Astrocyte (in vitro differentiated cells and primary cell): Measurements from ENCODE around the gene ACHE. TPM values are rescaled to one million over a fixed set of nuclear protein-coding genes. Genes with fewer than 3 reads are reported as not detected.
"Not testable (repeated sequence)": the region's sequence is repeated elsewhere in the genome, so short reads cannot be mapped to it uniquely, and the experiment has no call there.

Source experiments
- DNase-seq: peaks from one replicate; pipeline ENCODE4 v3.0.0-alpha.2; 2010; ENCODE audit warnings: low read depth
- FAIRE-seq: peaks from 2 replicates; lab custom pipeline; 2011; peaks lifted over from hg19 to GRCh38; lab: Jason Lieb, UNC
- H2AFZ ChIP-seq: 2 replicates; pipeline ENCODE4 v1.6.0; 2012; ENCODE audit warnings: low read depth, low read length, inconsistent platforms
- H3K27ac ChIP-seq: 2 replicates; pipeline ENCODE4 v1.5.1; 2011; ENCODE audit warnings: low read depth, low read length, inconsistent platforms
- H3K27me3 ChIP-seq: 2 replicates; pipeline ENCODE4 v1.6.0; 2011; ENCODE audit warnings: low read length, inconsistent platforms; ENCODE audit not compliant: insufficient read depth
- H3K36me3 ChIP-seq: 2 replicates; pipeline ENCODE4 v1.5.1; 2011; ENCODE audit warnings: low read length, inconsistent platforms; ENCODE audit not compliant: insufficient read depth
- H3K4me1 ChIP-seq: 2 replicates; pipeline ENCODE4 v1.5.1; 2011; ENCODE audit warnings: low read length, inconsistent platforms; ENCODE audit not compliant: insufficient read depth
- H3K4me2 ChIP-seq: 2 replicates; pipeline ENCODE4 v1.6.0; 2012; ENCODE audit warnings: low read length, inconsistent platforms
- H3K4me3 ChIP-seq: 2 replicates; pipeline ENCODE4 v1.5.1; 2011; ENCODE audit warnings: low read depth, mild to moderate bottlenecking, low read length, inconsistent platforms; ENCODE audit not compliant: insufficient read depth
- H3K79me2 ChIP-seq: 2 replicates; pipeline ENCODE4 v1.6.0; 2012; ENCODE audit warnings: mild to moderate bottlenecking, low read length, inconsistent platforms; ENCODE audit not compliant: insufficient read depth
- H3K9ac ChIP-seq: 2 replicates; pipeline ENCODE4 v1.6.0; 2012; ENCODE audit warnings: mild to moderate bottlenecking, low read length, inconsistent platforms
- H3K9me3 ChIP-seq: 2 replicates; pipeline ENCODE4 v1.5.1; 2012; ENCODE audit warnings: low read depth, mild to moderate bottlenecking, low read length, inconsistent platforms; ENCODE audit not compliant: insufficient read depth
- H4K20me1 ChIP-seq: 2 replicates; pipeline ENCODE4 v1.6.0; 2012; ENCODE audit warnings: low read length, inconsistent platforms; ENCODE audit not compliant: insufficient read depth
- H3K27ac Mint-ChIP-seq: one replicate; pipeline ENCODE4 v1.8.0; 2021; ENCODE audit warnings: mild to moderate bottlenecking, mixed read lengths; ENCODE audit not compliant: unreplicated experiment
- H3K27me3 Mint-ChIP-seq: one replicate; pipeline ENCODE4 v1.8.0; 2021; ENCODE audit warnings: low read depth, mixed read lengths; ENCODE audit not compliant: unreplicated experiment
- H3K36me3 Mint-ChIP-seq: one replicate; pipeline ENCODE4 v1.8.0; 2021; ENCODE audit warnings: low read depth, mixed read lengths; ENCODE audit not compliant: unreplicated experiment
- H3K4me1 Mint-ChIP-seq: one replicate; pipeline ENCODE4 v1.8.0; 2021; ENCODE audit warnings: low read depth, mixed read lengths; ENCODE audit not compliant: unreplicated experiment
- H3K4me3 Mint-ChIP-seq: one replicate; pipeline ENCODE4 v1.8.0; 2021; ENCODE audit warnings: mild to moderate bottlenecking, moderate library complexity, mixed read lengths; ENCODE audit not compliant: unreplicated experiment
- H3K9me3 Mint-ChIP-seq: one replicate; pipeline ENCODE4 v1.8.0; 2021; ENCODE audit warnings: mild to moderate bottlenecking, mixed read lengths; ENCODE audit not compliant: unreplicated experiment
- CTCF ChIP-seq: IDR thresholded peaks from 2 replicates; pipeline ENCODE4 v1.5.1; 2011; ENCODE audit warnings: low read depth, mild to moderate bottlenecking, inconsistent platforms, low read length, moderate library complexity; ENCODE audit not compliant: insufficient read depth
- EZH2 ChIP-seq: IDR thresholded peaks from 2 replicates; pipeline ENCODE4 v1.6.1; 2012; ENCODE audit warnings: mild to moderate bottlenecking, low read length, inconsistent platforms; ENCODE audit not compliant: insufficient read depth
- total RNA-seq: library from RNA; stranded (reverse); gene quantifications from 2 replicates; pipeline ENCODE4 v1.2.1, GENCODE V29; 2021

The ACHE gene
- total RNA-seq, 1 donor from 2014 or later, result 18.9 TPM

DNA sequence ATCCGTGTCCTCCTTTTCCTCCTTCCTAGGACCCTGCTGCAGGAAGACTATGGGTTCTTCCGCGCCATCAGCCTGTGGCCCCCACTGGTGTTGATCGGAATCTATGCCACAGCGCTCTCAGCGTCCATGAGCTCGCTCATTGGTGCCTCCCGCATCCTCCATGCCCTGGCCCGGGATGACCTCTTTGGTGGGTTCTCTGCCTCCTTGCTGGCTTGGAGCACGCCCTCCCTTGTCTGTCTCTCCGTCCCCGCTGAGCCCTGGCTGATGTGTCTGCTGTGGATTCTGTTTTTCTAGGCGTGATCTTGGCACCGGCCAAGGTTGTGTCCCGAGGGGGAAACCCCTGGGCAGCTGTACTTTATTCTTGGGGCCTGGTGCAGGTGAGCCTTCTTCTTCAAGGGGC is 35.8 kb downstream of the ACHE start:
- peaks cover 6% of the 10 kb centered on the region for H3K4me1 Mint-ChIP-seq

DNA sequence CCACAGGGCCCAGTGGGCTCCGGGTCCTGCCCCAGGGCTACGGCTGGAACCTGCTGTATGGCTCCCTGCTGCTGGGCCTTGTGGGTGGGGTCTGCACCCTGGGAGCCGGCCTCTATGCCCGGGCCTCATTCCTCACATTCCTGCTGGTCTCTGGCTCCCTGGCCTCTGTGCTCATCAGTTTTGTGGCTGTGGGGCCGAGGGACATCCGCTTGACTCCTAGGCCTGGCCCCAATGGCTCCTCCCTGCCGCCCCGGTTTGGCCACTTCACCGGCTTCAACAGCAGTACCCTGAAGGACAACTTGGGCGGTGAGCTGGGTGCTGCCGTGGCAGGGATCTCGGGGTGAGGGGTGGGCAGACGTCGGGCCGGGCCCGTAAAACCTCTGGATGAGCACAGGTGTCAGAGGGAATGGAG is 38.8 kb downstream of the ACHE start:
- no peak overlapping the region for H3K4me3 Mint-ChIP-seq
- Histone ChIP-seq H2AFZ (no peak overlapping the region), H3K79me2 (peaks cover 16% of the 10 kb centered on the region), H3K27me3 (no peaks in the 10 kb centered on the region), H3K4me2 (no peak overlapping the region), H3K36me3 (peaks cover 5% of the 10 kb centered on the region), H3K4me1 (peaks cover 10% of the 10 kb centered on the region), H3K9me3 (no peaks in the 10 kb centered on the region), H3K9ac (no peak overlapping the region), H3K4me3 (no peak overlapping the region), H3K27ac (no peak overlapping the region), H4K20me1 (peaks cover 20% of the 10 kb centered on the region)
- H3K36me3 Mint-ChIP-seq, result peaks cover 12% of the 10 kb centered on the region
- no peak overlapping the region for H3K27ac Mint-ChIP-seq
- no peaks in the 10 kb centered on the region for H3K9me3 Mint-ChIP-seq
- H3K27me3 Mint-ChIP-seq, result no peaks in the 10 kb centered on the region
- DNase-seq (no peak), FAIRE-seq (no peak)
- TF ChIP-seq EZH2, result no peak
- H3K4me1 Mint-ChIP-seq, result peaks cover 6% of the 10 kb centered on the region

More for the DNA sequence above, 35.8 kb downstream of the ACHE start:
- no peak overlapping the region for H3K4me3 Mint-ChIP-seq
- Histone ChIP-seq H3K27ac (no peak overlapping the region), H3K79me2 (no peaks in the 10 kb centered on the region), H3K27me3 (no peaks in the 10 kb centered on the region), H3K4me2 (no peak overlapping the region), H4K20me1 (peaks cover 14% of the 10 kb centered on the region), H3K9ac (no peak overlapping the region), H2AFZ (no peak overlapping the region), H3K4me3 (no peak overlapping the region), H3K9me3 (no peaks in the 10 kb centered on the region), H3K36me3 (peaks cover 5% of the 10 kb centered on the region), H3K4me1 (peaks cover 5% of the 10 kb centered on the region)
- H3K27ac Mint-ChIP-seq, result no peak overlapping the region
- no peak for FAIRE-seq
- H3K36me3 Mint-ChIP-seq, result peaks cover 23% of the 10 kb centered on the region
- no peaks in the 10 kb centered on the region for H3K9me3 Mint-ChIP-seq
- no peaks in the 10 kb centered on the region for H3K27me3 Mint-ChIP-seq
- TF ChIP-seq EZH2 (no peak), CTCF (no peak)
- DNase-seq, result no peak

DNA sequence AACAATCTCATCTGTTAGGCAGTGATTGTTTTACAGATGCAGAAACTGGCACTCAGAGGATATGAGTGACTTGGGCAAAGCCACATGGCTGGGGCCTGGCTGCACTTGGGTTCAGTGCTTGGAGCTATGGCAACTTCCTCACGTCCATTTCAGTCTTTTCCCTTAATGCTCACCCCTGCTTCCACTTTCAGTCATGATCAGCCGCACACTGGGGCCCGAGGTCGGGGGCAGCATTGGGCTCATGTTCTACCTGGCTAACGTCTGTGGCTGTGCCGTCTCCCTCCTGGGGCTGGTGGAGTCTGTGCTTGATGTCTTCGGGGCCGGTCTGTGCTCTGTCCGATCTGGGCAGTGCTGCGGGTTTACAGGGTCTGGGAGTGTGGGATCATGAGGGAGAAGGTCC is 40.2 kb downstream of the ACHE start:
- no peaks in the 10 kb centered on the region for H3K27me3 Mint-ChIP-seq
- no peak overlapping the region for H3K4me3 Mint-ChIP-seq
- Histone ChIP-seq H3K27me3 (no peaks in the 10 kb centered on the region), H2AFZ (no peak overlapping the region), H3K4me3 (no peak overlapping the region), H4K20me1 (peaks cover 20% of the 10 kb centered on the region), H3K9ac (no peak overlapping the region), H3K9me3 (no peaks in the 10 kb centered on the region), H3K79me2 (peaks cover 16% of the 10 kb centered on the region), H3K4me2 (no peak overlapping the region), H3K36me3 (peaks cover 2% of the 10 kb centered on the region), H3K4me1 (peaks cover 11% of the 10 kb centered on the region), H3K27ac (no peak overlapping the region)
- no peak for TF ChIP-seq EZH2
- TF ChIP-seq CTCF, result no peak
- peaks cover 8% of the 10 kb centered on the region for H3K36me3 Mint-ChIP-seq
- FAIRE-seq (no peak), DNase-seq (no peak)
- no peak overlapping the region for H3K27ac Mint-ChIP-seq
- no peaks in the 10 kb centered on the region for H3K9me3 Mint-ChIP-seq
- H3K4me1 Mint-ChIP-seq, result peaks cover 6% of the 10 kb centered on the region

GRCh38 chr7:100854899-100855298 is 40.8 kb downstream of the ACHE start:
- not testable (repeated sequence) for H3K36me3 ChIP-seq, H3K9me3 Mint-ChIP-seq, DNase-seq, H2AFZ ChIP-seq, H3K9me3 ChIP-seq, H3K27ac ChIP-seq, H3K4me3 Mint-ChIP-seq, H3K4me2 ChIP-seq, H3K27ac Mint-ChIP-seq, H3K27me3 Mint-ChIP-seq, H3K4me1 Mint-ChIP-seq, H3K9ac ChIP-seq, FAIRE-seq, H3K36me3 Mint-ChIP-seq, H3K27me3 ChIP-seq, H3K4me3 ChIP-seq
- peaks cover 11% of the 10 kb centered on the region for H3K4me1 ChIP-seq
- peaks cover 16% of the 10 kb centered on the region for H3K79me2 ChIP-seq
- H4K20me1 ChIP-seq, result peaks cover 20% of the 10 kb centered on the region
